Activated naive CD4-positive, alpha-beta T cell treated with anti-CD3 and anti-CD28 coated beads for 36 hours (primary cell): ENCODE data around the gene GSTO2. TPM values are rescaled to one million over a fixed set of nuclear protein-coding genes. Genes with fewer than 3 reads are reported as not detected.
A peak's percentile ranks its signal among the peaks of the same experiment; 100 is the strongest.
"Not testable (repeated sequence)": the region's sequence is repeated elsewhere in the genome, so short reads cannot be mapped to it uniquely, and the experiment has no call there.

Source experiments
- CTCF ChIA-PET: fragments of 350-600 bp; sonication (Branson Sonifier 250); formaldehyde crosslinking; loops from one replicate; lab custom pipeline; 2021; ENCODE audit warnings: antibody characterized with exemption; lab: Charles Lee
- DNase-seq: peaks from one replicate; pipeline ENCODE4 v3.0.0-alpha.2; 2020
- H3K27ac Mint-ChIP-seq: one replicate; pipeline ENCODE4 v1.8.0; 2021; ENCODE audit warnings: mild to moderate bottlenecking, mixed read lengths
- H3K27me3 Mint-ChIP-seq: one replicate; pipeline ENCODE4 v1.8.0; 2021; ENCODE audit warnings: low read depth, mixed read lengths
- H3K36me3 Mint-ChIP-seq: one replicate; pipeline ENCODE4 v1.8.0; 2021; ENCODE audit warnings: low read depth, mixed read lengths
- H3K4me1 Mint-ChIP-seq: one replicate; pipeline ENCODE4 v1.8.0; 2021; ENCODE audit warnings: low read depth, mixed read lengths
- H3K4me3 Mint-ChIP-seq: one replicate; pipeline ENCODE4 v1.8.0; 2021; ENCODE audit warnings: mild to moderate bottlenecking, moderate library complexity, mixed read lengths
- H3K9me3 Mint-ChIP-seq: one replicate; pipeline ENCODE4 v1.8.0; 2021; ENCODE audit warnings: mixed read lengths
- intact Hi-C: fragments of 100-400 bp; cut with micrococcal nuclease; formaldehyde crosslinking; loops from one replicate; pipeline ENCODE4 v1.15.1; 2023
- total RNA-seq, 2 experiments: library from RNA; stranded (reverse); gene quantifications; one replicate each; pipeline ENCODE4 v1.2.3, GENCODE V29; 2021

The GSTO2 gene
- total RNA-seq, 2 experiments from 2014 or later = 3.0 to 3.6 TPM

GRCh38 chr10:104243512-104243911 lies 25.5 kb upstream of the GSTO2 start:
- no peaks in the 10 kb centered on the region for H3K9me3 Mint-ChIP-seq
- CTCF ChIA-PET = interaction anchor here (0.7 kb wide), 1 partner anchor 346 kb away, joined by 8 read pairs; no protein-coding TSS in a partner anchor
- H3K36me3 Mint-ChIP-seq = no peaks in the 10 kb centered on the region
- H3K4me3 Mint-ChIP-seq = no peak overlapping the region
- H3K27ac Mint-ChIP-seq = no peak overlapping the region
- peaks cover 11% of the 10 kb centered on the region for H3K4me1 Mint-ChIP-seq
- no peak for DNase-seq
- intact Hi-C loops = no loop called here
- H3K27me3 Mint-ChIP-seq = peaks cover 7% of the 10 kb centered on the region

DNA sequence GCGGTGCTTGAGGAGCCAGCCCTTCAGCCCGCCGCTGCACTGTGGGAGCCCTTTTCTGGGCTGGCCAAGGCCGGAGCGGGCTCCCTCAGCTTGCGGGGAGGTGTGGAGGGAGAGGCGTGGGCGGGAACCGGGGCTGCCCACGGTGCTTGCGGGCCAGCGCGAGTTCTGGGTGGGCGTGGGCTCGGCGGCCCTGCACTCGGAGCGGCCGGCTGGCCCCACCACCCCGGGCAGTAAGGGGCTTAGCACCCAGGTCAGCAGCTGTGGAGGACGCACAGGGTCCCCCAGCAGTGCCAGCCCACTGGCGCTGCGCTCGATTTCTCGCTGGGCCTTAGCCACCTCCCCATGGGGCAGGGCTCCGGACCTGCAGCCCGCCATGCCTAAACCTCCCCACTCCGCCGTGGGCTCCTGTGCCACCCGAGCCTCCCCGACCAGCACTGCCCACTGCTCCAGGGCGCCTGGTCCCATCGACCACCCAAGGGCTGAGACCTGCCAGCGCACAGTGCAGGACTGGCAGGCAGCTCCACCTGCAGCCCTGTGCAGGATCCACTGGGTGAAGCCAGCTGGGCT lies 23.8 kb upstream of the GSTO2 start:
- peaks cover 11% of the 10 kb centered on the region for H3K4me1 Mint-ChIP-seq
- no peaks in the 10 kb centered on the region for H3K36me3 Mint-ChIP-seq
- CTCF ChIA-PET = no interaction called here
- intact Hi-C loops = no loop called here
- H3K27ac Mint-ChIP-seq = no peak overlapping the region
- no peak for DNase-seq
- peaks cover 6% of the 10 kb centered on the region for H3K27me3 Mint-ChIP-seq
- no peak overlapping the region for H3K4me3 Mint-ChIP-seq
- no peaks in the 10 kb centered on the region for H3K9me3 Mint-ChIP-seq

DNA sequence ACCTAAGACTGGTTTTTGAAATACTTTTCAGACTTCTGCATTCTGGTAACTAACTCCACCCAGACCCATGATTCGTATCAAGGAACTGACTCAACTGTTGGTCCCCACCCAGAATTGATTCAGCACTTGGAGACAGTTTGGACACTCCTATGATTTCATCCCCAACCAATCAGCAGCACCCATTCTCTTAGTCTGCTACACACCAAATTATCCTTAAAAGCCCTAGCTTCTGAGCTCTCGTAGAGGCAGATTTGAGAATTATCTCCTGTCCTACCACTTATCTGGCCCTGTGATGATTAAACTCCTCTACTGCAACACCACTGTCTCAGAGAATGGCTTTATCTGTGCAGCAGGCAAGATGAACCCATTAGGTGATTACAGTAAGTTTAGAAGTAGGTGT lies 22.0 kb upstream of the GSTO2 start:
- H3K36me3 Mint-ChIP-seq = no peaks in the 10 kb centered on the region
- H3K27ac Mint-ChIP-seq = no peak overlapping the region
- H3K4me3 Mint-ChIP-seq = no peak overlapping the region
- H3K9me3 Mint-ChIP-seq = no peaks in the 10 kb centered on the region
- H3K4me1 Mint-ChIP-seq = peaks cover 11% of the 10 kb centered on the region
- intact Hi-C loops = no loop called here
- peaks cover 6% of the 10 kb centered on the region for H3K27me3 Mint-ChIP-seq
- peak; percentile 34 for DNase-seq
- CTCF ChIA-PET = interaction anchor here (1.3 kb wide), 1 partner anchor 28 kb away, joined by 3 read pairs; no protein-coding TSS in a partner anchor

GRCh38 chr10:104247513-104248146 lies 21.4 kb upstream of the GSTO2 start:
- Mint-ChIP-seq H3K36me3 (no peaks in the 10 kb centered on the region), H3K4me1 (peaks cover 11% of the 10 kb centered on the region), H3K27ac (peak overlapping the region; percentile 4), H3K4me3 (no peak overlapping the region), H3K9me3 (no peaks in the 10 kb centered on the region), H3K27me3 (peaks cover 6% of the 10 kb centered on the region)
- CTCF ChIA-PET = interaction anchor here (1.0 to 1.3 kb wide), 2 partner anchors 26 to 27 kb away, joined by 3 to 5 read pairs; no protein-coding TSS in a partner anchor
- DNase-seq = no peak
- intact Hi-C loops = no loop called here

GRCh38 chr10:104248931-104249330 lies 20.1 kb upstream of the GSTO2 start:
- H3K27ac Mint-ChIP-seq, DNase-seq, H3K9me3 Mint-ChIP-seq, H3K27me3 Mint-ChIP-seq, H3K4me3 Mint-ChIP-seq, intact Hi-C loops, H3K36me3 Mint-ChIP-seq: not testable (repeated sequence)
- CTCF ChIA-PET = interaction anchor here (0.6 to 1.0 kb wide), 2 partner anchors 25 to 27 kb away, joined by 3 read pairs; no protein-coding TSS in a partner anchor
- peaks cover 22% of the 10 kb centered on the region for H3K4me1 Mint-ChIP-seq

DNA sequence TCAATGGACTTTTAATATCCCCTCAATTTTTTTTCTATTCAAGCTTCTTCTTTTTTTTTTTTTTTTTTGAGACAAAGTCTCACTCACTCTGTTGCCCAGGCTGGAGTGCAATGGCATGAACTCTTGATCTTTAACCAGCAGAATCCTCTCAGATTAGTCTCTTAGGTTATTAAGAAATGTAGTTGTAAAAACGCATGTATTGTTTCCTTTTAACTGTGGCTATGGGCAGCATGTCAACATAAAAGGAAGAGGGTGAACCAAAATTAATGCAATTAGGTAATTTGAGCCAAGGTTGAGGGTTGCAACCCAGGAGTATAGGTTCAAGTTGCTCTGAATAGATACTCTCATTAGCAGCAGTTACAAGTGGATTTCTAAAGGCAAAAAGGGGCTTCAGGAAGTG lies 18.6 kb upstream of the GSTO2 start:
- H3K36me3 Mint-ChIP-seq = peaks cover 2% of the 10 kb centered on the region
- no peak for DNase-seq
- H3K27me3 Mint-ChIP-seq = peaks cover 6% of the 10 kb centered on the region
- H3K9me3 Mint-ChIP-seq = no peaks in the 10 kb centered on the region
- H3K4me3 Mint-ChIP-seq = no peak overlapping the region
- intact Hi-C loops = no loop called here
- CTCF ChIA-PET = interaction anchor here (0.6 to 1.4 kb wide), 4 partner anchors 13 to 101 kb away, joined by 3 to 4 read pairs (median 3); no protein-coding TSS in a partner anchor
- H3K27ac Mint-ChIP-seq = no peak overlapping the region
- peaks cover 29% of the 10 kb centered on the region for H3K4me1 Mint-ChIP-seq

- Mint-ChIP-seq H3K4me1 (peaks cover 36% of the 10 kb centered on the region), H3K27ac (no peak overlapping the region), H3K9me3 (no peaks in the 10 kb centered on the region), H3K36me3 (peaks cover 10% of the 10 kb centered on the region), H3K27me3 (peaks cover 6% of the 10 kb centered on the region), H3K4me3 (no peak overlapping the region)
- intact Hi-C loops = no loop called here
- no peak for DNase-seq
- CTCF ChIA-PET = interaction anchor here (1.0 to 1.4 kb wide), 2 partner anchors 23 to 100 kb away, joined by 3 read pairs; no protein-coding TSS in a partner anchor
Observed at GRCh38 chr10:104251443-104251842, 17.5 kb upstream of the GSTO2 start.

DNA sequence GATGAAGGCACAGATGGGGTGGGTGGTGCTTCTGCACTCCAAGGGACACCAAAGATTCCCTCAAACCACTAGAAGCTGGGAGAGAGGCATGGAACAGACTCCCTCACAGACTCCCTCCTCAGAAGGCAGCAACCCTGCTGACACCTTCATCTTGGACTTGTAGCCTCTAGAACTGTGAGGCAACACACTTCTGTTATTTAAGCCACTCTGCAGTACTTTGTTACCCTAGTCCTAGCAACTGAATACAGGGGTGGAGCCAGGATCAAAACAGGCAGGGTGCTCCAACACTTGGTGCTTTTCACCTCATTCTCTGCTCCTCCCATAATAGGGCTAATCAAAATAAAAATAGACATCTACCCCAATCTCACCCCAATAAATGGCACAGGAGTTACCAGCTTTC lies 16.6 kb upstream of the GSTO2 start:
- CTCF ChIA-PET = no interaction called here
- H3K9me3 Mint-ChIP-seq = no peaks in the 10 kb centered on the region
- DNase-seq = no peak
- no peak overlapping the region for H3K27ac Mint-ChIP-seq
- peaks cover 15% of the 10 kb centered on the region for H3K36me3 Mint-ChIP-seq
- H3K4me1 Mint-ChIP-seq = peaks cover 35% of the 10 kb centered on the region
- no peak overlapping the region for H3K4me3 Mint-ChIP-seq
- H3K27me3 Mint-ChIP-seq = peaks cover 6% of the 10 kb centered on the region
- intact Hi-C loops = no loop called here

DNA sequence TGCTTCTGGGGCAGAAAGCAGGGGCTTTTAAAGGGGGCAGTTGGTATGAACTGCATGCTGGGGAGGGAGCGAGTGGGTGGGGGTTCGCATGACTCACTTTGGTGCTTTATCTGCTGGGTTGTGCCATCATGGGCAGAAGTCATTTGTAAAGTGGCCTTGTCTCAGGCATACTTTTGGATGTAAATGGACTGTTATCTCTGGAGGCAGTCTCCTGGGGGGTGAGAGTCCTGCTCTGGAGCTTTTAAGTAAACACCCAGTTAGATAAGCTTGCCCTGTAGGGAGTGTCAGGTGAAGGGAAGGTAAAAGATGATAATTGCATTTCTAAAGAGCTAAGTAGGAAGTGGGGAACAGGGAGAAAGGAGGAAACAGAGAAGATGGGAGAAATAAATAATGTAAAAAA lies 15.9 kb upstream of the GSTO2 start:
- H3K4me3 Mint-ChIP-seq = no peak overlapping the region
- peaks cover 6% of the 10 kb centered on the region for H3K27me3 Mint-ChIP-seq
- CTCF ChIA-PET = interaction anchor here (1.0 to 5.0 kb wide), 2 partner anchors 22 to 129 kb away, joined by 4 to 39 read pairs; no protein-coding TSS in a partner anchor
- intact Hi-C loops = no loop called here
- peaks cover 36% of the 10 kb centered on the region for H3K4me1 Mint-ChIP-seq
- no peak overlapping the region for H3K27ac Mint-ChIP-seq
- H3K36me3 Mint-ChIP-seq = peaks cover 18% of the 10 kb centered on the region
- H3K9me3 Mint-ChIP-seq = no peaks in the 10 kb centered on the region
- no peak for DNase-seq

DNA sequence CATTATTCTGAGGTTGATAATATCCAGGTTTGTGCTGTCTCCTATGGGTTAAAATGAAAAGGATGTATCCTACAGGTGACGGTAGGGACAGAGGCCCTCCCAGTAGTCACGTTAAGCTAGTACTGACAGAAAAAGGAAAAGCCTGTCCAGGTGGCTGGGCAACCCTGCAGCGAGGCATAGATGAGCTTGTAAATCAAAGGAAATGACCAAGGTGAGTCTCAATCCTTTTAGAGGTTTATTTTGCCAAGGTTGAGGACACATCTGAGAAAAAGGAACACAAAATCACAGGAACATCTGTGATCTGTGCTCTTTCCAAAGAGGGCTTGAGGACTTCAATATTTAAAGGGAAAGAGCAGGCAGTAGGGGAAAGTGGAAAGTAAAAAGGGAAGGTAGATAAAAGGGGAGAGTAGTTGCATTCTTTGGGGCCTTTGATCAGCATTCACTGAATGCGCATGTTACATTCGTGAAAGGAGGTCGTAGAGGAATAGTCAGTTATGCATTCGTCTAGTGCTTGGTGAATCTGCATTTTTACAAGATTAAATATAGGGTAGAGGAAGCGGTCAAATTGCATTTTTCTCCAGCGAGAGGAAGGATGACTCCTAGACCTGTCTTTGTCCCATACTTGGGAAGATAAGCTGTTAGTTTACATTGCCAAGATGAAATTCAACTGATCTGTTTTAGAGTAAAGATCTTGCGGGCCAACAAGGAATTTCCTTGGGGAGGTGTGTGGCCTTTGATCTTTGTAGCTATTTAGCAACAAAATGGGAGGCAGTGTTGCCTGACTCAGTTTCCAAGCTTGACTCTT lies 15.2 kb upstream of the GSTO2 start:
- peaks cover 43% of the 10 kb centered on the region for H3K4me1 Mint-ChIP-seq
- no peak for DNase-seq
- CTCF ChIA-PET = interaction anchor here (1.0 to 5.0 kb wide), 5 partner anchors 10 to 129 kb away, joined by 4 to 39 read pairs (median 6); no protein-coding TSS in a partner anchor
- H3K36me3 Mint-ChIP-seq = peaks cover 24% of the 10 kb centered on the region
- no peaks in the 10 kb centered on the region for H3K9me3 Mint-ChIP-seq
- H3K27me3 Mint-ChIP-seq = peaks cover 4% of the 10 kb centered on the region
- intact Hi-C loops = loop anchor here (1.0 kb wide), 1 partner anchor 22 kb away; the partner anchor contains the start of gene CFAP43
- H3K27ac Mint-ChIP-seq = peak overlapping the region; percentile 99
- H3K4me3 Mint-ChIP-seq = peak overlapping the region; percentile 99

DNA sequence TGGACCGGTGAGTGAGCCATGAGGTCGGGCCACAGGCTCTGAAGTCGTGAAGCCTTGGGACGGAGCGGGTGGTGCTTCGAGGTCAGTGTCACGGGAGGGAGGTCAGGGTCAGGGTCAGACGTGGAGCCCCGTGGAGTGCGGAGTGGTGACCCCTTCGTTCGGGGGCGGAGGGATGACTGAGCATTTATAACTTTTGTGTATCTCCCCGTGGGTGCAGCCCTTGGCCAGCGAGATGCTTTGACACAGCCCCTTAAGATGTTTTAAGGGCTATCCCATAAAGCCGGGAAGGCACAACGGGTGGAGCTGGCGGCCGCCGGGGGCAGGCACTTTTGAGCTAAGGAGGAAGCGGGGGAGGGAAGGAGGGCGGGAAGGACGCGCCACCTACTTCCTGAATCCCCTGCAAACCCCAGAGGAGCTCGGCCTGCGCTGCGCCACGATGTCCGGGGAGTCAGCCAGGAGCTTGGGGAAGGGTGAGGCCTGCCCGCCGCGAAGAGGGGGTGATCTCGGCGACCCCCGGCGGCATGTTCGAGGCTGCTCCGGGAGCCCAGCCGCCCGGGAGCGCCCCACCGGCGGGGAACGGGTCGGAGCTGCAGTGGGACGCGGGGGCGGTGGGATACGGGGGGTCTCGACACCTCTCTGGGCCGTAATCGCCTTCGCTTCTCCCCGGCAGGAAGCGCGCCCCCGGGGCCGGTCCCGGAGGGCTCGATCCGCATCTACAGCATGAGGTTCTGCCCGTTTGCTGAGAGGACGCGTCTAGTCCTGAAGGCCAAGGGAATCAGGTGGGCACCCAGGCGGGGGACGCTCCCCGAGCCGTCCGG lies 14.3 kb upstream of the GSTO2 start, which contains the start of gene GSTO1:
TSS of gene GSTO1 (plus strand) at position 400 of the 818 bp plus-strand sequence. CDS start at position 437, 37 bp downstream.
- CTCF ChIA-PET = interaction anchor here (1.7 to 5.0 kb wide), 6 partner anchors 9 to 354 kb away, joined by 4 to 39 read pairs (median 6); partner anchors contain the start of gene SFR1
- H3K36me3 Mint-ChIP-seq = peaks cover 33% of the 10 kb centered on the region
- peaks cover 52% of the 10 kb centered on the region for H3K4me1 Mint-ChIP-seq
- peak; percentile 72 for DNase-seq
- no peaks in the 10 kb centered on the region for H3K9me3 Mint-ChIP-seq
- H3K27ac Mint-ChIP-seq = peak within 1 kb of the TSS; percentile 99
- H3K27me3 Mint-ChIP-seq = peaks cover 4% of the 10 kb centered on the region
- intact Hi-C loops = loop anchor here (1.0 kb wide), 3 partner anchors 9 to 22 kb away; partner anchors contain the start of gene CFAP43
- H3K4me3 Mint-ChIP-seq = peak within 1 kb of the TSS; percentile 99
